Measurements from ENCODE around the gene DRD2. TPM values are rescaled to one million over a fixed set of nuclear protein-coding genes. Genes with fewer than 3 reads are reported as not detected.

DRD2 gene
- total RNA-seq, 2 experiments from 2014 or later: 0.30 to 0.86 TPM

- no peak overlapping the region for H3K27ac Mint-ChIP-seq
- CTCF ChIA-PET: no interaction called here
- H3K9me3 Mint-ChIP-seq: no peaks in the 10 kb centered on the region
- peaks cover 62% of the 10 kb centered on the region for H3K27me3 Mint-ChIP-seq
- no peaks in the 10 kb centered on the region for H3K36me3 Mint-ChIP-seq (ENCODE audit: low read depth)
- DNase-seq: peak; percentile 72
- peak overlapping the region; percentile 3 for H3K4me3 Mint-ChIP-seq
- peaks cover 8% of the 10 kb centered on the region for H3K4me1 Mint-ChIP-seq
- POLR2A ChIA-PET: no interaction called here
Measured at GRCh38 chr11:113474362-113475159, 637 bp downstream of the DRD2 start.

GRCh38 chr11:113473983-113474361 lies 1.2 kb downstream of the DRD2 start:
- H3K27me3 Mint-ChIP-seq: peaks cover 62% of the 10 kb centered on the region
- no peak for DNase-seq
- no peaks in the 10 kb centered on the region for H3K9me3 Mint-ChIP-seq
- H3K4me1 Mint-ChIP-seq: peaks cover 8% of the 10 kb centered on the region
- H3K4me3 Mint-ChIP-seq: peak overlapping the region; percentile 3
- H3K27ac Mint-ChIP-seq: no peak overlapping the region
- CTCF ChIA-PET: no interaction called here
- POLR2A ChIA-PET: no interaction called here
- H3K36me3 Mint-ChIP-seq (ENCODE audit: low read depth): no peaks in the 10 kb centered on the region

- no peak for DNase-seq
- H3K36me3 Mint-ChIP-seq (ENCODE audit: low read depth): no peaks in the 10 kb centered on the region
- no peak overlapping the region for H3K27ac Mint-ChIP-seq
- ChIA-PET POLR2A (no interaction called here), CTCF (no interaction called here)
- H3K27me3 Mint-ChIP-seq: peaks cover 52% of the 10 kb centered on the region
- no peaks in the 10 kb centered on the region for H3K9me3 Mint-ChIP-seq
- peaks cover 8% of the 10 kb centered on the region for H3K4me1 Mint-ChIP-seq
- H3K4me3 Mint-ChIP-seq: no peak overlapping the region
Measured at GRCh38 chr11:113472471-113472870, 2.7 kb downstream of the DRD2 start.

GRCh38 chr11:113470233-113470632 lies 5.0 kb downstream of the DRD2 start:
- Mint-ChIP-seq H3K36me3 (ENCODE audit: low read depth) (no peaks in the 10 kb centered on the region), H3K9me3 (no peaks in the 10 kb centered on the region), H3K4me3 (no peak overlapping the region), H3K4me1 (peaks cover 6% of the 10 kb centered on the region), H3K27ac (no peak overlapping the region), H3K27me3 (peaks cover 37% of the 10 kb centered on the region)
- CTCF ChIA-PET: no interaction called here
- DNase-seq: no peak
- POLR2A ChIA-PET: no interaction called here

- Mint-ChIP-seq H3K4me1 (peaks cover 8% of the 10 kb centered on the region), H3K36me3 (ENCODE audit: low read depth) (no peaks in the 10 kb centered on the region), H3K27me3 (peaks cover 42% of the 10 kb centered on the region), H3K9me3 (no peaks in the 10 kb centered on the region), H3K27ac (no peak overlapping the region), H3K4me3 (no peak overlapping the region)
- ChIA-PET POLR2A (no interaction called here), CTCF (no interaction called here)
- DNase-seq: no peak
Measured at GRCh38 chr11:113468726-113469345, 6.4 kb downstream of the DRD2 start.

- Mint-ChIP-seq H3K27me3 (peaks cover 39% of the 10 kb centered on the region), H3K4me3 (no peak overlapping the region), H3K4me1 (peaks cover 8% of the 10 kb centered on the region), H3K36me3 (ENCODE audit: low read depth) (no peaks in the 10 kb centered on the region), H3K9me3 (no peaks in the 10 kb centered on the region), H3K27ac (no peak overlapping the region)
- POLR2A ChIA-PET: no interaction called here
- CTCF ChIA-PET: no interaction called here
- DNase-seq: no peak
Measured at GRCh38 chr11:113467545-113467944, 7.7 kb downstream of the DRD2 start.

- no peak for DNase-seq
- Mint-ChIP-seq H3K27ac (no peak overlapping the region), H3K9me3 (no peaks in the 10 kb centered on the region), H3K4me3 (no peak overlapping the region), H3K27me3 (peaks cover 33% of the 10 kb centered on the region), H3K4me1 (peaks cover 8% of the 10 kb centered on the region), H3K36me3 (ENCODE audit: low read depth) (no peaks in the 10 kb centered on the region)
- POLR2A ChIA-PET: no interaction called here
- CTCF ChIA-PET: no interaction called here
Measured at GRCh38 chr11:113465786-113466185, 9.4 kb downstream of the DRD2 start.

- Mint-ChIP-seq H3K27me3 (peaks cover 31% of the 10 kb centered on the region), H3K4me1 (peaks cover 8% of the 10 kb centered on the region), H3K36me3 (ENCODE audit: low read depth) (no peaks in the 10 kb centered on the region), H3K9me3 (no peaks in the 10 kb centered on the region), H3K27ac (no peak overlapping the region), H3K4me3 (no peak overlapping the region)
- ChIA-PET POLR2A (no interaction called here), CTCF (no interaction called here)
- DNase-seq: no peak
Measured at GRCh38 chr11:113464416-113464815, 10.8 kb downstream of the DRD2 start.

GRCh38 chr11:113462830-113463229 lies 12.4 kb downstream of the DRD2 start:
- ChIA-PET POLR2A (no interaction called here), CTCF (no interaction called here)
- Mint-ChIP-seq H3K27ac (no peak overlapping the region), H3K4me3 (no peak overlapping the region), H3K9me3 (no peaks in the 10 kb centered on the region), H3K36me3 (ENCODE audit: low read depth) (no peaks in the 10 kb centered on the region), H3K27me3 (peaks cover 31% of the 10 kb centered on the region), H3K4me1 (peaks cover 8% of the 10 kb centered on the region)
- DNase-seq: no peak

GRCh38 chr11:113461639-113462038 lies 13.6 kb downstream of the DRD2 start:
- H3K9me3 Mint-ChIP-seq: no peaks in the 10 kb centered on the region
- H3K4me3 Mint-ChIP-seq: no peak overlapping the region
- peaks cover 37% of the 10 kb centered on the region for H3K27me3 Mint-ChIP-seq
- ChIA-PET CTCF (no interaction called here), POLR2A (no interaction called here)
- H3K4me1 Mint-ChIP-seq: peaks cover 8% of the 10 kb centered on the region
- DNase-seq: no peak
- no peaks in the 10 kb centered on the region for H3K36me3 Mint-ChIP-seq (ENCODE audit: low read depth)
- no peak overlapping the region for H3K27ac Mint-ChIP-seq

- ChIA-PET POLR2A (no interaction called here), CTCF (no interaction called here)
- H3K27me3 Mint-ChIP-seq: peaks cover 37% of the 10 kb centered on the region
- H3K4me1 Mint-ChIP-seq: peaks cover 6% of the 10 kb centered on the region
- no peak overlapping the region for H3K4me3 Mint-ChIP-seq
- DNase-seq: no peak
- H3K9me3 Mint-ChIP-seq: no peaks in the 10 kb centered on the region
- no peaks in the 10 kb centered on the region for H3K36me3 Mint-ChIP-seq (ENCODE audit: low read depth)
- no peak overlapping the region for H3K27ac Mint-ChIP-seq
Measured at GRCh38 chr11:113460469-113460868, 14.7 kb downstream of the DRD2 start.

GRCh38 chr11:113458189-113458588 lies 17.0 kb downstream of the DRD2 start:
- Mint-ChIP-seq H3K27me3 (peaks cover 26% of the 10 kb centered on the region), H3K4me1 (no peaks in the 10 kb centered on the region), H3K4me3 (no peak overlapping the region), H3K36me3 (ENCODE audit: low read depth) (no peaks in the 10 kb centered on the region), H3K27ac (no peak overlapping the region), H3K9me3 (no peaks in the 10 kb centered on the region)
- ChIA-PET CTCF (no interaction called here), POLR2A (no interaction called here)
- no peak for DNase-seq

GRCh38 chr11:113457784-113458183 lies 17.4 kb downstream of the DRD2 start:
- Mint-ChIP-seq H3K4me1 (no peaks in the 10 kb centered on the region), H3K27ac (no peak overlapping the region), H3K27me3 (peaks cover 24% of the 10 kb centered on the region), H3K9me3 (no peaks in the 10 kb centered on the region), H3K4me3 (no peak overlapping the region), H3K36me3 (ENCODE audit: low read depth) (no peaks in the 10 kb centered on the region)
- DNase-seq: no peak
- CTCF ChIA-PET: no interaction called here
- POLR2A ChIA-PET: no interaction called here

- H3K27me3 Mint-ChIP-seq: peaks cover 19% of the 10 kb centered on the region
Measured at GRCh38 chr11:113454455-113454854, 20.7 kb downstream of the DRD2 start.

More at GRCh38 chr11:113454455-113454854, 20.7 kb downstream of the DRD2 start:
- Mint-ChIP-seq H3K27ac (no peak overlapping the region), H3K36me3 (ENCODE audit: low read depth) (no peaks in the 10 kb centered on the region), H3K9me3 (no peaks in the 10 kb centered on the region), H3K4me1 (no peaks in the 10 kb centered on the region), H3K4me3 (no peak overlapping the region)
- DNase-seq: no peak
- POLR2A ChIA-PET: no interaction called here
- CTCF ChIA-PET: no interaction called here

Measured in activated CD4-positive, alpha-beta memory T cell treated with anti-CD3 and anti-CD28 coated beads, Interleukin-2, amount 10 ng/mL, durations not matched to agents 7 days and 5 days (primary cell).